OCI-LY7 (cell line): ENCODE data around the gene TRIM5. TPM values are rescaled to one million over a fixed set of nuclear protein-coding genes. Genes with fewer than 3 reads are reported as not detected.
A peak's percentile ranks its signal among the peaks of the same experiment; 100 is the strongest.
"Not testable (repeated sequence)": the region's sequence is repeated elsewhere in the genome, so short reads cannot be mapped to it uniquely, and the experiment has no call there.

Source experiments
- BruUV-seq: library from RNA; stranded (reverse); fragments of 400-500 nt; replicated peaks from 2 replicates; lab custom pipeline; 2021; lab: Mats Ljungman, UMichigan
- CTCF ChIA-PET: fragments of 300-600 bp; sonication (Branson Sonifier 250); formaldehyde crosslinking; loops from one replicate; lab custom pipeline; 2022; ENCODE audit warnings: antibody characterized with exemption; ENCODE audit not compliant: unreplicated experiment; lab: Charles Lee
- POLR2A ChIA-PET: fragments of 300-600 bp; sonication (Branson Sonifier 250); formaldehyde crosslinking; loops from one replicate; lab custom pipeline; 2022; ENCODE audit warnings: antibody characterized with exemption; lab: Charles Lee
- DNase-seq: peaks from one replicate; pipeline ENCODE4 v3.0.0-alpha.2; 2015; ENCODE audit warnings: low spot score
- H2AFZ ChIP-seq: fragments of 200-600 bp; sonication (generic), shearing (Covaris generic); 2 replicates; pipeline ENCODE4 v1.6.1; 2014; ENCODE audit warnings: mild to moderate bottlenecking, antibody characterized with exemption, low read length, moderate library complexity
- H3K27ac ChIP-seq: fragments of 200-600 bp; sonication (generic); 2 replicates; pipeline ENCODE4 v1.5.1; 2014; ENCODE audit warnings: mixed run types, low read depth, mild to moderate bottlenecking, moderate library complexity, low read length, inconsistent platforms; ENCODE audit not compliant: poor library complexity, severe bottlenecking
- H3K36me3 ChIP-seq: fragments of 200-600 bp; sonication (generic); 2 replicates; pipeline ENCODE4 v1.6.1; 2014; ENCODE audit warnings: mild to moderate bottlenecking, antibody characterized with exemption, low read length, moderate library complexity, mixed read lengths; ENCODE audit not compliant: insufficient read depth
- H3K4me1 ChIP-seq: fragments of 200-600 bp; sonication (generic); 2 replicates; pipeline ENCODE4 v1.5.1; 2014; ENCODE audit warnings: mild to moderate bottlenecking, low read length; ENCODE audit not compliant: insufficient read depth, poor library complexity, severe bottlenecking
- H3K4me2 ChIP-seq: fragments of 200-600 bp; sonication (generic); 2 replicates; pipeline ENCODE4 v1.6.1; 2014; ENCODE audit warnings: mild to moderate bottlenecking, low read length
- H3K4me3 ChIP-seq: fragments of 200-600 bp; sonication (generic); 2 replicates; pipeline ENCODE4 v1.5.1; 2014; ENCODE audit warnings: mild to moderate bottlenecking, low read depth, low read length; ENCODE audit not compliant: poor library complexity, severe bottlenecking
- H3K79me2 ChIP-seq: fragments of 200-600 bp; sonication (generic); 2 replicates; pipeline ENCODE4 v1.6.1; 2016; ENCODE audit warnings: low read depth, mild to moderate bottlenecking, low read length, moderate library complexity, mixed read lengths; ENCODE audit not compliant: insufficient read depth
- H3K9me2 ChIP-seq: fragments of 200-600 bp; sonication (generic); 2 replicates; pipeline ENCODE4 v1.6.1; 2016; ENCODE audit warnings: mild to moderate bottlenecking, low read length, mixed read lengths; ENCODE audit not compliant: insufficient read depth
- H3K9me3 ChIP-seq: fragments of 200-600 bp; sonication (generic); 2 replicates; pipeline ENCODE4 v1.6.1; 2014; ENCODE audit warnings: mild to moderate bottlenecking, mixed run types, low read length, mixed read lengths
- H4K20me1 ChIP-seq: fragments of 200-600 bp; sonication (generic); 2 replicates; pipeline ENCODE4 v1.6.1; 2014; ENCODE audit warnings: mild to moderate bottlenecking, antibody characterized with exemption, low read length, moderate library complexity, mixed read lengths; ENCODE audit not compliant: insufficient read depth
- CTCF ChIP-seq: fragments of 200-600 bp; sonication (generic); conservative IDR thresholded peaks from 2 replicates; pipeline ENCODE4 v1.5.1; 2014; ENCODE audit warnings: mild to moderate bottlenecking, antibody characterized with exemption, low read length, moderate library complexity, mixed read lengths
- EZH2phosphoT487 ChIP-seq: fragments of 200-600 bp; sonication (generic); IDR thresholded peaks from 2 replicates; pipeline ENCODE4 v1.6.1; 2018; ENCODE audit warnings: low read depth, borderline replicate concordance, mild to moderate bottlenecking, mixed run types, antibody characterized with exemption, low read length, moderate library complexity, mixed read lengths
- intact Hi-C: fragments of 100-400 bp; cut with micrococcal nuclease; formaldehyde crosslinking; loops from one replicate; pipeline ENCODE4 v1.10.0; 2022; ENCODE audit not compliant: unreplicated experiment
- total RNA-seq, 2 experiments: library from RNA; depleted of rRNA in 1 of 2; stranded (reverse); fragments of >200 nt in 1 of 2; shearing (Covaris generic) in 1 of 2; gene quantifications; 2 replicates each; pipeline ENCODE4 v1.2.3, GENCODE V29; 2014 to 2022

The TRIM5 gene
- total RNA-seq, 2 experiments from 2014 or later = 19.6 to 22.5 TPM

GRCh38 chr11:5684036-5684645 is 733 bp downstream of the TRIM5 start:
- CTCF ChIA-PET = interaction anchor here (0.6 kb wide), 1 partner anchor 29 kb away, joined by 4 read pairs; no protein-coding TSS in a partner anchor
- H3K9me2 ChIP-seq = no peaks in the 10 kb centered on the region
- intact Hi-C loops = loop anchor here (1.0 to 10.0 kb wide), 4 partner anchors 28 to 551 kb away; partner anchors contain the start of genes CNGA4, FHIP1B and TRIM34
- H3K4me2 ChIP-seq = peak overlapping the region; percentile 84
- H3K9me3 ChIP-seq = no peaks in the 10 kb centered on the region
- peak overlapping the region; percentile 95 for H2AFZ ChIP-seq
- H3K4me1 ChIP-seq = peaks cover 19% of the 10 kb centered on the region
- TF ChIP-seq CTCF = no peak
- TF ChIP-seq EZH2phosphoT487 = no peak
- POLR2A ChIA-PET = interaction anchor here (0.6 to 1.7 kb wide), 4 partner anchors 11 to 277 kb away, joined by 3 to 5 read pairs (median 4); partner anchors contain the start of gene TRIM34
- TSS peak; percentile 96 for BruUV-seq
- no peak for DNase-seq
- peak overlapping the region; percentile 73 for H3K27ac ChIP-seq
- H3K79me2 ChIP-seq = peaks cover 7% of the 10 kb centered on the region; the same call in 1 of the 2 replicates
- H4K20me1 ChIP-seq = no peaks in the 10 kb centered on the region
- no peaks in the 10 kb centered on the region; the same call in 1 of the 2 replicates for H3K36me3 ChIP-seq
- peak overlapping the region; percentile 75 for H3K4me3 ChIP-seq

GRCh38 chr11:5683620-5684019 is 1.3 kb downstream of the TRIM5 start:
- H3K9me3 ChIP-seq, DNase-seq, H3K27ac ChIP-seq, H4K20me1 ChIP-seq, CTCF ChIA-PET, H3K79me2 ChIP-seq, H3K9me2 ChIP-seq, BruUV-seq, H2AFZ ChIP-seq, H3K36me3 ChIP-seq: not testable (repeated sequence)
- intact Hi-C loops = loop anchor here (1.0 to 10.0 kb wide), 4 partner anchors 29 to 551 kb away; partner anchors contain the start of genes CNGA4, FHIP1B and TRIM34
- Histone ChIP-seq H3K4me2 (peak overlapping the region; percentile 84), H3K4me3 (peak overlapping the region; percentile 75), H3K4me1 (peaks cover 14% of the 10 kb centered on the region)
- POLR2A ChIA-PET = interaction anchor here (0.6 kb wide), 1 partner anchor 12 kb away, joined by 3 read pairs; no protein-coding TSS in a partner anchor

GRCh38 chr11:5682890-5683441 is 1.9 kb downstream of the TRIM5 start:
- not testable (repeated sequence) for H3K79me2 ChIP-seq, DNase-seq
- H3K36me3 ChIP-seq = peaks cover 11% of the 10 kb centered on the region

More at GRCh38 chr11:5682890-5683441, 1.9 kb downstream of the TRIM5 start:
- H3K9me3 ChIP-seq, H3K9me2 ChIP-seq, CTCF ChIA-PET, H3K4me2 ChIP-seq, BruUV-seq, H3K4me1 ChIP-seq, H4K20me1 ChIP-seq, POLR2A ChIA-PET, H3K4me3 ChIP-seq, H2AFZ ChIP-seq, H3K27ac ChIP-seq: not testable (repeated sequence)
- intact Hi-C loops = loop anchor here (10.0 kb wide), 1 partner anchor 552 kb away; the partner anchor contains the start of genes CNGA4 and FHIP1B
